Stomach (tissue), 9 donors: ENCODE results near the gene BBS9. TPM values are rescaled to one million over a fixed set of nuclear protein-coding genes. Genes with fewer than 3 reads are reported as not detected.

ENCODE experiments used
- DNase-seq, 2 donors: peaks; one replicate each; pipeline versions ENCODE4 v3.0.0 to v3.0.0-alpha.2; 2013 to 2019
- H3K27ac ChIP-seq, 5 donors: fragments of 200-600 bp in 4 of 5; sonication (generic) in 4 of 5; one replicate each; pipeline ENCODE4 v1.5.1; 2013 to 2019; ENCODE audit warnings: mild to moderate bottlenecking in 1 of 5, moderate library complexity in 1 of 5
- H3K27me3 ChIP-seq, 3 donors: fragments of 200-600 bp; sonication (generic); one replicate each; pipeline ENCODE4 v1.5.1; 2017 to 2019; ENCODE audit warnings: mixed run types in 1 of 3
- H3K36me3 ChIP-seq, 4 donors: fragments of 200-600 bp; sonication (generic); 1 replicate in 3 of 4; 2 replicates in 1 of 4; pipeline ENCODE4 v1.5.1; 2016 to 2019
- H3K4me1 ChIP-seq, 4 donors: fragments of 200-600 bp; sonication (generic); one replicate each; pipeline ENCODE4 v1.5.1; 2016 to 2019
- H3K4me3 ChIP-seq, 4 donors: fragments of 200-600 bp; sonication (generic) in 3 of 4; one replicate each; pipeline ENCODE4 v1.5.1; 2016 to 2019; ENCODE audit warnings: mild to moderate bottlenecking in 1 of 4
- H3K9me3 ChIP-seq, 4 donors: fragments of 200-600 bp; sonication (generic); one replicate each; pipeline ENCODE4 v1.5.1; 2016 to 2019
- CTCF ChIP-seq, 7 experiments: fragments of 450-650 bp in 4 of 7; fragments of 200-600 bp in 3 of 7; sonication (generic) in 3 of 7; IDR thresholded peaks; one replicate each; pipeline ENCODE4 v1.5.1; 2016 to 2019; ENCODE audit warnings: antibody characterized with exemption in 7 of 7, control low read depth in 2 of 7, mild to moderate bottlenecking in 1 of 7
- EP300 ChIP-seq: sonication (generic); formaldehyde crosslinking; IDR thresholded peaks from one replicate; pipeline ENCODE4 v1.6.1; 2017; ENCODE audit warnings: antibody characterized with exemption
- POLR2A ChIP-seq, 4 donors: fragments of 450-650 bp; IDR thresholded peaks; one replicate each; pipeline ENCODE4 v1.6.1; 2016; ENCODE audit warnings: antibody characterized with exemption in 4 of 4, control low read depth in 2 of 4, mild to moderate bottlenecking in 1 of 4, moderate library complexity in 1 of 4
- POLR2AphosphoS5 ChIP-seq, 3 donors: sonication (generic); formaldehyde crosslinking; IDR thresholded peaks; one replicate each; pipeline ENCODE4 v1.6.1; 2016; ENCODE audit warnings: antibody characterized with exemption in 3 of 3
- WGBS, 5 donors: extraction: QIAGEN DNeasy Blood & Tissue Kit in 3 of 5; methylation state at CpG; one replicate each; pipeline versions ENCODE4 v1.1.5 to v1.1.7; 2013 to 2018; 5-methylcytosine and 5-hydroxymethylcytosine counted together
- intact Hi-C: fragments of 100-400 bp; cut with DNase I; formaldehyde crosslinking; loops from one replicate; pipeline ENCODE4 v1.15.1; 2023; ENCODE audit warnings: low total_unique reads
- polyA plus RNA-seq, 3 donors: library from polyadenylated mRNA; stranded (reverse); fragments of 200-250 nt; gene quantifications; one replicate each; pipeline ENCODE4 v1.2.3, GENCODE V29; 2013
- total RNA-seq, 5 donors: library from RNA; depleted of rRNA; stranded (reverse); fragments of >200 nt; gene quantifications; one replicate each; pipeline versions ENCODE4 v1.1.0 to v1.2.3, GENCODE V29; 2014 to 2016
- donor health status: healthy with polysubstance abuse.
- donor health status: Bipolar disorder and iron deficiency.
- donor health status: healthy.

BBS9 gene
- total and polyA plus RNA-seq, 8 donors: 3.2 to 43.9 (median 5.9) TPM

GRCh38 chr7:33193308-33193864 lies 64.0 kb downstream of the BBS9 start:
- Histone ChIP-seq H3K9me3 (peaks cover 0 to 3% (median 0%) of the 10 kb centered on the region in 4 donors), H3K27me3 (no peaks in the 10 kb centered on the region), H3K27ac (no peak overlapping the region), H3K4me3 (no peak overlapping the region), H3K4me1 (peaks cover 0 to 12% (median 4%) of the 10 kb centered on the region in 4 donors), H3K36me3 (no peaks in the 10 kb centered on the region)
- WGBS, 5 donors: 94 to 98% (median 98%) methylated on average over 3 of the region's 3 CpGs
- no peak for DNase-seq
- intact Hi-C loops: no loop called here
- TF ChIP-seq POLR2A (IDR thresholded peaks at IDR 0.05) (no peak), EP300 (no peak), CTCF (IDR thresholded peaks at IDR 0.05) (no peak), POLR2AphosphoS5 (IDR thresholded peaks at IDR 0.05) (no peak)

- no peaks in the 10 kb centered on the region for H3K27me3 ChIP-seq
- H3K4me3 ChIP-seq: no peak overlapping the region
- DNase-seq: no peak
- no peaks in the 10 kb centered on the region for H3K36me3 ChIP-seq
- peaks cover 0 to 3% (median 0%) of the 10 kb centered on the region in 4 donors for H3K9me3 ChIP-seq
- intact Hi-C loops: no loop called here
- peaks cover 0 to 12% (median 4%) of the 10 kb centered on the region in 4 donors for H3K4me1 ChIP-seq
- TF ChIP-seq POLR2AphosphoS5 (IDR thresholded peaks at IDR 0.05) (no peak), EP300 (no peak), CTCF (IDR thresholded peaks at IDR 0.05) (no peak), POLR2A (IDR thresholded peaks at IDR 0.05) (no peak)
- 84 to 94% (median 90%) methylated on average over 2 of the region's 2 CpGs for WGBS, 5 donors
- H3K27ac ChIP-seq: no peak overlapping the region
Observed at GRCh38 chr7:33195264-33195663, 65.9 kb downstream of the BBS9 start.

- peak in 1 of 2 donors; percentile 37 for DNase-seq
- Histone ChIP-seq H3K4me3 (no peak overlapping the region), H3K27ac (no peak overlapping the region), H3K27me3 (no peaks in the 10 kb centered on the region), H3K9me3 (peaks cover 0 to 3% (median 0%) of the 10 kb centered on the region in 4 donors), H3K36me3 (no peaks in the 10 kb centered on the region), H3K4me1 (peaks cover 0 to 4% (median 2%) of the 10 kb centered on the region in 4 donors)
- intact Hi-C loops: no loop called here
- 60 to 82% (median 69%) methylated on average over 2 of the region's 2 CpGs for WGBS, 5 donors
- TF ChIP-seq POLR2AphosphoS5 (IDR thresholded peaks at IDR 0.05): no peak
- no peak for TF ChIP-seq POLR2A (IDR thresholded peaks at IDR 0.05)
- no peak for TF ChIP-seq CTCF (IDR thresholded peaks at IDR 0.05)
- no peak for TF ChIP-seq EP300
Observed at GRCh38 chr7:33196221-33196620, 66.9 kb downstream of the BBS9 start.

- H3K36me3 ChIP-seq: no peaks in the 10 kb centered on the region
- no peaks in the 10 kb centered on the region for H3K9me3 ChIP-seq
- intact Hi-C loops: no loop called here
- WGBS, 5 donors: 85 to 96% (median 91%) methylated on average over 1 of the region's 1 CpG
- no peaks in the 10 kb centered on the region for H3K27me3 ChIP-seq
- no peak for TF ChIP-seq POLR2A (IDR thresholded peaks at IDR 0.05)
- no peak for TF ChIP-seq CTCF (IDR thresholded peaks at IDR 0.05)
- no peak for TF ChIP-seq POLR2AphosphoS5 (IDR thresholded peaks at IDR 0.05)
- no peak for TF ChIP-seq EP300
- no peak overlapping the region for H3K27ac ChIP-seq
- H3K4me1 ChIP-seq: no peaks in the 10 kb centered on the region
- no peak for DNase-seq
- no peak overlapping the region for H3K4me3 ChIP-seq
Observed at GRCh38 chr7:33200282-33200681, 70.9 kb downstream of the BBS9 start.
